Activated gamma-delta T cell treated with anti-CD3 and anti-CD28 coated beads, Interleukin-2, amount 50 U/mL, for 16 hours (primary cell): ENCODE data around the gene NGEF.
"Not testable (repeated sequence)": the region's sequence is repeated elsewhere in the genome, so short reads cannot be mapped to it uniquely, and the experiment has no call there.

Experiments used
- DNase-seq: peaks from one replicate; pipeline ENCODE4 v3.0.0-alpha.2; 2020; ENCODE audit warnings: low read depth

NGEF gene

DNA sequence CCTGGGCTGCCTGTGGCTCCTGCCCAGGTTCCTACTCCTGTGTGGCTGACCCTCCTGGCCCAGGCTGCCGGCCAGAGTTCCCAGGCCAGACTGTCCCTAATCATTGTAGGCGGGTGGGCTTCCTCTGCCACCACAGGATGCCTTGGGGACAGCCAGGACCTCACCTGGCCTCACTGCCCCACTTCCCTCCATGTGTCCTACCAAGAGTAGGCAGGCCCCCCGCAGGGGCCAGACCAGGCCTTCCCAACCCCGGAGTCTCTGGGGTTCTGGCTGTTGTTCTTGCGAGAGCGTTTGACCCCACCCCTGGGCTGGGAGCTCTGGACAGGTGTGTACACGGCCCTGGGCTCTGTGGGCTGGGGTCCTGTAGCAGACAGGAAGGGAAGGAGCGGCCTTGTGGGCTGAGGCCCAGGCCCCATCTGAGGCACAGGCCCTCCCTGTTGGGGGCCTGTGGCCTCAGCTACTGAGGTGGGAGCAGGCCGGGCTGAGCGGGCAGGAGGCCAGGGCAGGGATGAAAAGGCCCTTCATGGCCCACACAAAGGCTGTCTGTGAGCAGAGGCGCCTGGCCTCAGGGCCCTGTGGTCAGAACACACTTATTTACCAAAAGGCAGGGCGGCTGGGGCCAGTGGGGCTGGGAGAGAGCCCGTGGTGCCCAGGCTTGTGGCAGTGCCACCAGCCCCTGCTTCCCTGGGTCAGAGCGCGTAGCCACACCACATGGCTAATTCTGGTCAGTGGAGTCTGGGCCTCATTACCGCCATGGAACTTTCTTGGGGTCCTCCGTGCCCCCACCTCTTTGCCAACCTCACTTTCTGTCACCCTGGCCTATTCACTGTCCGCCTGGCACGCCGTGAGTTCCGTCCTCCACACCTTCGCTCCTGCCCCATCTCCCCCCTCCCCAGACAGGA, 141.0 kb downstream of the NGEF start:
- DNase-seq, result no peak

DNA sequence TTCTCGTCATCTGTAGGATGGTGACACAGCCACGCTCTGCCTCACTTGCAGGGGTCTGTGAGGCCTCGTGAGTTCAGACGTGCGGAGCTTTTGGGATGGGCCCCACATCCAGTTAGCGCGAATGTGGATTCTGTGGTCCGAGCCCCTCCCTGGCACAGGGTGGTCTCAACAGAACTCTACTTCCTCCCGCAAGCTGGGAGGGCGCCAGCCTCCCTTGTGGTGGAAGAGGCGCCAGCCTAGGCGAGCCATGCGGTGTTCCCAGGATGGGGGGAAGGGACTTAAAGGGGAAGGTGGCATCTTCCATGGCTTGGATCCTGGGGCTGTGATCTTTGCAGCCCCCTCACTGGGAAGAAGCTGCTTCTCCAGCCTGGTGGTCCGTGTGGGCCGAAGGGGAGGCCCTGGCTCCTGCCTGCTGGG, 141.6 kb downstream of the NGEF start:
- no peak for DNase-seq

DNA sequence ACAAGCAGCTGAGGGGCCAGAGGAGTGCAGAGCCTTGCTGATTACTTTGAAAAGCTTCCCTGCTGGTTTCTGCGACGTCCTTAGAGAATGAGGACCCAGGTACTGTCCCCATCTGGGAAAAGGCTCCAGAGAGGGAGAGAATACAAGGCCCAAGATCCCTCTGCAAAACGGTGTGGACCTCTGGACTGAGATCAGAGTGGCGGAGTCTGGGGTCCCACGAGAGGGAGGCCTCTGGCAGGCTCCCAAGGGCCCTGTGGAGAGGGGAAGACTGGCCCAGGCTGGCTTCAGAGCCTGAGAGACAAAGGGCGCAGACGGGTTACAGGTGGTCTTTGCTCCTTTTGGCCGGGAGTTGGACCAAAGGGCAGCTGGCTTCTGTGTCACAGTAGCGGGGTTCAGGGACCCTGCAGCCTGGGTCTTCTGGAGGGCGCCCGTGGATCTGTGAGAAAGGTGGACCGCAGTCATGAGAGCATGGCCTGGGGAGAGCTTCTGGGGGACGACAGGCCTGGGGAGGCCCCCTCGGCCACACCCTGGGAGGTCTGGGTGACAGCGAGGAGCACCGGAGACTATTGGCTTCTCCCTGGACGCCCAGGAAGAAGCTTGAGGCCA, 142.2 kb downstream of the NGEF start:
- DNase-seq, result no peak

DNA sequence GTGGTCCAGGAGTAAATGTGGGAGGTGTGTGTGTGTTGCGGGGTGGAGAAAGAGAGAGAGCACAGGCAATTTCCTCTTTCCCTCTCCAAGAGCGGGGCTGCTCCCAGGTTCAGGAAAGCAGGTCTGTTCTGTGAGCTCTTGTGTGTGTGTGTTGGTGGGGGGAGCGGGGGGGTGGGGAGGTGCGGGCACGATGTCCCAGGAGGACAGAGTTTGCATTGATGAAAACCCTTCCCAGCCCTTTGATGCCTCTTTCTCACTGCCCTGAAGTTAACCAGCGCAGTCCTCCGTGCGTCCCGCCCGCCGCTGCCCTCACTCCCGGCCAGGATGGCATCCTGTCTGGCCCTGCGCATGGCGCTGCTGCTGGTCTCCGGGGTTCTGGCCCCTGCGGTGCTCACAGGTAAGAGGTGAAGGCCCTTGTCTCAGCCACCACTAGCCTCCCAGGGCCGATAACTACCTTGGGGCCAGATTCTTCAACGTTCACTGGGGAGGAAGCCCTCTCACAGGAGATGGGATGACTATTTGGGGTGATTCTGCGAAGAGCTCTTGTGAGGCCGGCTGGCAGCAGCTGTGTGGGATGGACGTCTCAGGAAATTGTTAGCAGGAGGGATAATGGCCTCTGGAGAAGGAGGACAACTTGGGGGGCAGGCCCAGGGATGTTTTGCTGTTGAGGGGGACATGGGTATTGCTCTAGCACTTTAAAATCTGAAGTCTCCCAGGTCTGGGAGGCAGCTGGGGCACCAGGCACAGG, 142.9 kb downstream of the NGEF start, which contains the start of gene SNORC:
SNORC (plus strand) TSS at position 247 of the 748 bp plus-strand sequence; CDS start at position 325, 78 bp downstream.
- DNase-seq, result no peak

DNA sequence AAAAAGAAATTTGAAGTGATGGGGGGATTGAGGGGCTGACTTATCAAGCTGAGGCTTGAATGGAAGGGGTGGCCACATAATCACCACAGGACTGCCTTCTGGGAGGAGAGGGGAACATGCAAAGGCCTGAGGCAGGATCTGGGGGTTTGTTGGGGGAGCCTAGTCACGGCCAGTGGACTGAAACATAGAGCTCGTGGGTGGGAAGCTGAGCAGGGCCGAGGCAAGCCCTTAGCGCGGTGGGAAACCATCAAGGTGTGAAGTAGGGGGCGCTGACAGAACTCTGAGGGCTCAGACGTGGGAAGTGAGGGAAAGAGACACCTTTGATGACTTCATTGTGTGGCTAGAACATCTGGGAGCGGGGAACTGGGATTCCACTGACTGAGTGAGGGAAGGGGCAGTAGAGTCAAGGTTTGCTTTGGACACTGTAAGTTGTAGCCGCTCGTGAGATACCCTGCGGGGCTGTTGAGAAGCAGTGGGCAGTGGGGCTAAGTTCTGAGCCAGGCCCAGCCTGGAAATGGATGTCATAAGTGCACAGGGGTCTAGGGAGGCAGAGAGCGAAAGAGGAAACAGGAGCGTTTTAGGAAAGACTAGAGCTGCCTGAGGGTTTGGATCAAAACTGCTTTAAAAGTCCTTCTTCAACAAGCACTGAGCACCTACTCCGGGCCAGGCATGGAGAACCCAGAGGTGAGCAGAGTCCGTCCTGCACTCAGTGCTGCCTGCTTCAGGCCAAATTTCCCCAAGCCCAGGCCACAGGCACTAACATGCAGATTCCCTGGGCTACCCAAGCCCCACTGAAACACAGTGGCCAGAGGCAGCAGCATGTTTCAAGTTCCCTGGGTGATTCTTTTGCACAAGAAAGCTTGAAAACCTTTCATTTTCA, 143.7 kb downstream of the NGEF start:
- no peak for DNase-seq

DNA sequence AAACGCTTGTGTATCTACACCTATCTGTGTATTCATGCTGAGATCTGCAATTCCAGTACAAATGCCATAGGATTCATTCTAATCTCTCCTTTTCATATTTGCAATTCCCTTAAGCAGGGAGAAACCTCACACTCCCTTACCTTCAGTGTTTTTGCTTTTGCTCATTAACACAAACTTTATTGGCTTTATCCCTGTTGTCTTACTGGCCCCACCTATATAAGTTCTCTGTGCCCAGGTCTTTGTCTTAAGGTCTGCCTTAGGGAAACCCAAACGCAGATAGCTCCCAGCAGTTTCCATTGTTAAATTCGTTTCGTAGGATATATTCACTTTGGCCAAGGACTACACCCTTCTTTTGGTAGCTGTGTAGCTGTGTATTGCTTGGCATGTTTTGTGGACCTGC, 147.0 kb downstream of the NGEF start:
- no peak for DNase-seq

DNA sequence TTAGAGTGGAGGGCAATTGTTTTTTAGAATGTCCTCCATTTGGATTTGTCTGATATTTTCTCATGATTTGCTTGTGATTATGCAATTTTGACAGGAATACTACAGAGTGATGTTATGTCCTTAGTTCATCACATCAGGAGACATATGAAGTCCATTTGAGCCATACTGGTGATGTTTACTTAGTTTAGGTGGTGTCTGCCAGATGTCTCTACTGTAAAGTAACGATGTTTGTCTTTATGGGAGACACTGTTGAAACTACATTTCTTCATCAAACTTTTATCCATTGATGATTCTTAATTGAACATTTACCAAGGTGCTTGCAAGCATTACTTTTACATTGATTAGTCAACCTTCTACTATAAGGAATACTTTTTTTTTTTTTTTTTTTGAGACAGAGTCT, 147.9 kb downstream of the NGEF start:
- DNase-seq, result no peak

DNA sequence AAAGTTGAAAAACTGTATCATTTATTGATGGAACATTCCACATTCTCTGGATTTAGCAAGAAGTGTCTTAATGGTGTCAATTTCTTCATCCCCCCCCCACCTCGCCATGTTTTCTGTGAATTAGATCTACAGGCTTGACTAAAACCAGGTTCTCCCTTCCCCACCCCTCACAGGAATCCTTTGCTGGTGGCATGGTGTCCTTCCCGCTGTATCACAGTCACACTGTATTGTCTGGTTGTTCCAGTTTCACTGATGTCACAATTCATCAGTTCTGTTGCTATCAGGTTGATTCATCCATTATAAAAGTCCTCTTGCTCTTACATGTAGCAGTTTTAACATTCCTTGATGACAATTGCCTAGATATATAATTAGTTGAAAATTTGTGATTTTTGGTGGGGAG, 149.1 kb downstream of the NGEF start:
- DNase-seq, result no peak

DNA sequence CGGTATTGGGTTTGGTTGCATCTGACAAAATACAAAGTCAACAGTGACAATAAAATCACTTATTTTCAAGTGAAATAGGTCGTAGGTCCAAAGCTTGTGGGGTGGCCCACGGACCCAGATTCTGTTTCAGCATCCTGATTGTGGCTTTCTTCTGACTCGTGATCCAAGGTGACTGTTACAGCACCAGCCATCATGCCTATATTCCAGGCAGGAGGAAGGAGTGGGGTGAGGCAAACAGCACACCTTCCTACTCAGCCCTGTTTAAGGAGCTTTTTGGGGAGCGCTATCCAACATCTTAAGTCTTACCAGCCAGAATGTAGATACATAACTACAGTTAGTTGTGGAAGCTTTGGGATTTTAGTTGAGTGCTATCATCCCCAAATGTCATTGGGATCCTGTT, 151.7 kb downstream of the NGEF start:
- no peak for DNase-seq

DNA sequence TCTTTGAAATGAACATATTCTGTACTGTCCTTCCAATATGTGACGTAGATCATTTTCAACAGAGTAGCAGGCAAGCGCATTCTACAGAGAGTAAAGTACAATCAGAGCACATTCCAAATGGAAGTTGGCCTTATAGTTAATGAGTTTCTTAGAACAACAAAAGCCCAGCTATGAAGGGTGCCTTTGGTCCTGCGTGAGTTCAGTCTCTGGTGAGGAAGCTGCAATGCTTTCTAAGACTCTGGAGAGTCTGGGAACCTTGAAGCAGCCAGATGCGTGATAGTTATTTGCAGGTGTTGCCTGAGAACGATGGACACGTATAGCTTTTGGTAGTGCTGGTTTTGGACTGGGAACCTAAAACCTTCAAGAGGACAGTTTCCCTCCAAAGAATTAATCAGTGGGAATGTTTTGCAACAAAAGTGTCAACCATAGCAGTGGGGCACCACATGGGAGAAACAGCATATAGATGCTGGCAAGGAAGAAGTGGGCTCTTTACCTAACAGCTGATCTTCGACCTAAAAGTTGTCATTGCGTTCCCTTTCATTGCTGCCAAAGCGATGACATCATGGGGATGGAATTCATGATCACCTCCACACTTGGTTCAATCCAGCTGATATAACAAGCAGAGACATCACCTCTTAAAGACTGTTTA, 152.3 kb downstream of the NGEF start:
- DNase-seq, result no peak

DNA sequence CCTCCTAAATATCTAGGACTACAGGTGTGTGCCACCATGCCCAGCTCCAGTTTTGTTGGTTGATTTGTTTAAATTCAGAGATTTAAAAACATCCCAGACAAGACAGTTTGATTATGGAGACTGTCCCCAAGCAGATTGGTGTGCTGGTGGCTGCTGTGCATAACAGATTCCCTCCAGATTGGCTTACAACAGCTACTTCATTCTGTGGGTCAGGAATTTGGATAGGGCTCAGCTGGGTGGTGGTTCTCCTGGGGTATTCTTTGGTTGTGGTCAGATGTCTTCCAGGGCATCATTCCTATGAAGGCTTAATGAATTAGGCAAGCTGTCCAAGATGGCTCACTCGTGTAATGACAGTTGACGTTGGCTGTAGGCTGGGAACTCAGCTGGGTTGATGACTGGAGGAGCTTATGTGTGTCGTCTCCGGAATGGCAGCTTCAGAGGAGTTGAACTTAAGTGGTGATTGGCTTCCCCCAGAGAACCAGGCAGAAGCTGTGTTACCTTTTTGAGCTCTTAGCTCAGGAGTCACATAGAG, 153.6 kb downstream of the NGEF start:
- no peak for DNase-seq

DNA sequence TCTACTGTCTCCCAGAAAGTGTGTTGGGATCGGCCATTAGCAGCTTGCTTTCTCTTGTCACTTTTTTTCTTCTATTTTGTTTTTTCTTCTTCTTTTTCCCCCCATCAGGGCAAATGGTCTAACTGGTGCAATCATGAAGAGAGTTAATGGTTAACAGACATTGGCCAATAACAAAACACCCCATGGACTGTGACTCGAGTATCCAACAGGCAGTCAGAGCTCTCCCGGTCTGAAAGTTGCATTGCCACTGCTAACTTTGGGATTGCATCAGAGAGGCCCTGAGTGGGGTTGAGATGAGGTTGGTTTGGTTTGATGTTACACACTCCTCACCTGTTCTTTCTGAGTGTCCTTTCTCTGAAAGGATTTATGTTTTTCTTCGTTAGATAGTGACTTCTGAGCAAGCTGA, 155.9 kb downstream of the NGEF start:
- no peak for DNase-seq

DNA sequence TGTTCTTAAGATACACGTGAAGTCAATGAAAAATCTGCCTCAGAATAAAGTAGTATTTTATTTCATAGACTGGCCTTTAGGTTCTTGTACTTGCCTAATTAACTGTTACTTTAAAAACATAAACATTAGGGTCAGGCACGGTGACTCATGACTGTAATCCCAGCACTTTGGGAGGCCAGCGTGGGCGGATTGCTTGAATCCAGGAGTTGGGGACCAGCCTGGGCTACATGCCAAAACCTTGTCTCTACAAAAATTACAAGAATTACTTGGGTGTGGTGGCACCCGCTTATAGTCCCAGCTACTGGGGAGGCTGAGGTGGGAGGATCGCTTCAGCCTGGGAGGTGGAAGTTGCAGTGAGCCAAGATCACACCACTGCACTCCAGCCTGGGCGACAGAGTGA, 159.0 kb downstream of the NGEF start:
- DNase-seq, result no peak

DNA sequence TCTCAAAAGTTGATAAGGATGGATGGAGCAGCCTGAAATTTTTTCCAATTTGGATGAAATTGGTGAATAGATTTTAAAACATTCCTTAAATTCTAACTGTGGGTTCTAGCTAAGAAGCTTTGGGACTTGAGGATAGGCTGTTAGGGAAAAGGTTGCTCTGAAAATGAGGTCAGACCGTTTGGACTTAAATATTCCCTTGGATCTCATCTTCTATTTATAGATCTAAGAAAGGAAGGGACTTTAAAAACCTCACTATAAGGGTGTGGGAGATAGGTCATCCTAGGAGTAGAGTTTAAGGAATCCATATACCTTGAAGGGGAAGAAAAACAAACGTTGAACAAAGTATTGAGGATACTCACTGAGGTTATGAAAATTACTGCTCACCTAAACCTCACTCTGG, 160.4 kb downstream of the NGEF start:
- DNase-seq, result no peak

DNA sequence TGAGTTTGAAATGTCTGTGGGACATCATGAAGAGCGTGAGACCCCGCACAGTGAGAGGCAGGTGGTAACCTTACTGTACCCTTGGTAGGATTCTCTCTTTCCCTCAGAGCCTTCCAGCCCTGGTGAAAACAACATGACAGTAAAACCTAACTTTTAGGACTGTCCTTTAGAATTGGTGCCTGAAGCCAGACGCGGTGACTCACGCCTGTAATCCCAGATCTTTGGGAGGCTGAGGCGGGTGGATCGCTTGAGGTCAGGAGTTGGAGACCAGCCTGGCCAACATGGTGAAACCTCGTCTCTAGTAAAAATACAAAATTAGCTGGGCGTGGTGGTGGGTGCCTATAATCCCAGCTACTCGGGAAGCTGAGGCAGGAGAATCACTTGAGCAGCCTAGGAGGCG, 161.0 kb downstream of the NGEF start:
- not testable (repeated sequence) for DNase-seq

DNA sequence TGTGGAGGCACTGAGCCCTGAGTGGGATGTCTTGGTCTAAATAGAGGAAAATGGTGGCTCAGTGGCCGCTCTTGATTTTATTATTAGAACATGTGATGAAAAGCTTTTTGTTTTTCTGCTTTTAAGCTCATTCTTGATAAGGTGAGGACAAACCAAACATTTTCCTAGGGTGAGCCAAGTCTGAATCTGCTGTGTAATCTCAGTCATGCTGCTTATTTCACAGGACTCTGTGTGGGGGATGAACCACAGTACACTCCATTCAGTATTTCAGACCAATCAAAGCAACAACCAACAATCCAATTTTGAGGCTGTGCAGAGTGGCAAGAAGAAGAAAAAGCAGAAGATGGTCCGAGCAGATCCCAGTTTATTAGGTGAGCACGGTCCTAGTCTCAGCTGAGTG, 163.0 kb downstream of the NGEF start:
- no peak for DNase-seq

DNA sequence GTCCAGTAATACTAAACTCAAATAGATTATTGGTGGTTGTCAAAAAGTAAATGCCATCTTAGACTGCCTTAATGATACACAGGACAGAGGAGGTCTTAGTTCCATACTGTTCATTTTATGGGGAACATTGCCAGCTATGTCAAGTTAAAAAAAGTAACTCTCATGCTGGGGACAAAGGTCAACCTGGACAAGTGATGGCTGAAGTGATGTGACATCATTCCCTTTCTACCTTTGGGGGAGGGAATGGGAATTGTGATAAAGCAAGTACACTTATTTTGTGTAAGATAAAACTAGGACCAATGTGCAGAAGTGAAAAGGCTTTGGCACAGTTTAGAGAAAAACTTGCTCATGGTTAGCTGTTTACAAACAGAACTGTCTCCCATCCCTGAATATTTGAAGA, 167.0 kb downstream of the NGEF start:
- DNase-seq, result no peak

DNA sequence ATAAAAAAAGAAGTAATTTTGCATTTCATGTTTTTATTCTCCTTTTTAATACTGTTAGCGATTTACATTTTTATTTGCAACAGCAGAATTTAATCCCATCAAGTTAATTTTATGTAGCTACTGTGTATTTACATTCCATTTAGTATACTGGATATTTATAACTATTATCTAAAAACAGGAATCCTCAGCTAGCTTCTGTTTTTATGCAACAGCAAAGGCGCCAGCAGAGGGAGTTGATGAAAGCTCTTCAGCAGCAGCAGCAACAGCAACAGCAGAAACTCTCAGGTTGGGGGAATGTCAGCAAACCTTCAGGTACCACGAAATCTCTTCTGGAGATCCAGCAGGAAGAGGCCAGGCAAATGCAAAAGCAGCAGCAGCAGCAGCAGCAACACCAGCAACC, 169.2 kb downstream of the NGEF start:
- no peak for DNase-seq

DNA sequence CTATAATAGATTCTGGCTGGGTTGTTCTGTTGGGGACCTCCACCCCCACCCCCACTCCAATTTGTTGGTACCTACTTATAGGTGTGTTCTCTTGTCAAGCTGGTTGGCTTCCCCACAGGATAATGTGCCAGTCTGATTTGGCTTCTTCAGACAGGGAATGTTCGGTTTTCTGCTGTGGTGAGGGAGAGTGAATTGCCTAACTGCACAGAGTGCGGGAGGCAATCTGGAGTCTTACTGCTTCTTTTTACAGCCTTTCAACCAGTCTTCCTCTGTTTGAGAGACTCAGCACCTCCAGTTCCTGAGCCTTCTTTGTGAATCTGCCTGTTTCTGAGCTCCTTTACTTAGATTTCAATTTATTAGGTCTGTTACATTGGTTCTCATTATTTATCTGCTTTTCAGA, 170.4 kb downstream of the NGEF start:
- DNase-seq, result no peak

DNA sequence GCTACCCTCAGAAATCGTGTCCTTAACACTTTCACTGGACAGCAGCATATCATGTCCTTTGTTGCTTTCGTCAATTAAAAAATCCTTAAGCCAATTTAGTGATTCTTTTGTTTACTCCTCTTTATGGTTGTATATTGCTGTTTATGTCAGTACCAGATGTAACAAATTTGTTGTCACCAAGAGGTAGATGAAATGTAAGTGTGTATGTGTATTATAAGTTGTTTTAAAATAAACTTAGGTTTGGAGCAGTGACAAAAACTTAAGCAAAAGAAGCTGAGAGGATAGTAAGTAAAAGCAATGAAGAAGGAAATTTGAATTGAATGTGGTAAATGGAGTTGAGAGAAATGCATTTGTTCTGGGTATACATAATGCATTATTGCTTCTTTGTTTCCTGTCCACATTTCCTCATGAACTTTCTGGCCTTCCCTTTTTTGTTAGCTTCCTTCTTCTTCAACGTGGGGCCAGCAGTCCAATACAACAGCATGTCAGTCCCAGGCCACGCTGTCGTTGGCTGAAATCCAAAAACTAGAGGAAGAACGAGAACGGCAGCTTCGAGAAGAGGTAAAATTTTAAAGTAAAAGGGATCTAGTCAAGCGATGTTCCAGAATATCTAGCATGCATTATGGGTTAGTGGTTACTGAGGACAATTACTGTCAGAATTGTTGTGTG, 173.5 kb downstream of the NGEF start:
- DNase-seq, result no peak
